SU-DHL-6 (cell line): ENCODE results near the gene NXPE1.

Source experiments
- H2AFZ ChIP-seq: fragments of 200-600 bp; sonication (generic); 2 replicates; pipeline ENCODE4 v1.6.1; 2014; ENCODE audit warnings: low read depth, mild to moderate bottlenecking, moderate library complexity, mixed read lengths, antibody characterized with exemption, low read length; ENCODE audit not compliant: severe bottlenecking
- H3F3A ChIP-seq: fragments of 200-600 bp; shearing (Covaris generic); 2 replicates; pipeline ENCODE4 v1.6.0; 2016; ENCODE audit warnings: antibody characterized with exemption, mild to moderate bottlenecking; ENCODE audit not compliant: insufficient read depth
- H3K27ac ChIP-seq: fragments of 200-600 bp; sonication (generic); 2 replicates; pipeline ENCODE4 v1.5.1; 2016; ENCODE audit warnings: low read depth, mild to moderate bottlenecking, low read length, moderate library complexity, mixed read lengths
- H3K27me3 ChIP-seq: fragments of 200-600 bp; sonication (generic), shearing (Covaris generic); 2 replicates; pipeline ENCODE4 v1.6.0; 2014; ENCODE audit warnings: mild to moderate bottlenecking, low read length
- H3K36me3 ChIP-seq: fragments of 200-600 bp; sonication (generic); 2 replicates; pipeline ENCODE4 v1.6.1; 2014; ENCODE audit warnings: mild to moderate bottlenecking, low read length, mixed read lengths
- H3K4me2 ChIP-seq: fragments of 300-600, 200-600 bp; shearing (Covaris generic), sonication (generic); 2 replicates; pipeline ENCODE4 v1.6.0; 2014; ENCODE audit warnings: low read length, low read depth, mild to moderate bottlenecking; ENCODE audit not compliant: poor library complexity, severe bottlenecking
- H3K4me3 ChIP-seq: fragments of 200-600 bp; sonication (generic); 2 replicates; pipeline ENCODE4 v1.5.1; 2014; ENCODE audit warnings: antibody characterized with exemption, low read length, mild to moderate bottlenecking, mixed read lengths; ENCODE audit not compliant: insufficient read depth, poor library complexity, severe bottlenecking
- H3K79me2 ChIP-seq: fragments of 200-600 bp; sonication (generic); 2 replicates; pipeline ENCODE4 v1.6.1; 2014; ENCODE audit warnings: mild to moderate bottlenecking, low read length, moderate library complexity; ENCODE audit not compliant: insufficient read depth
- H3K9ac ChIP-seq: fragments of 200-600 bp; sonication (generic); 2 replicates; pipeline ENCODE4 v1.7.0; 2014; ENCODE audit warnings: mild to moderate bottlenecking, low read length
- H3K9me2 ChIP-seq: fragments of 200-600 bp; sonication (generic); replicated peaks from 2 replicates; pipeline ENCODE4 v1.6.1; 2014; ENCODE audit warnings: low read length; ENCODE audit not compliant: insufficient read depth
- H3K9me3 ChIP-seq: fragments of 200-600 bp; sonication (generic); 2 replicates; pipeline ENCODE4 v1.6.1; 2014; ENCODE audit warnings: low read length, mixed read lengths; ENCODE audit not compliant: insufficient read depth
- H4K20me1 ChIP-seq: fragments of 200-600 bp; sonication (generic); 2 replicates; pipeline ENCODE4 v1.6.1; 2014; ENCODE audit warnings: low read depth, mild to moderate bottlenecking, antibody characterized with exemption, low read length, moderate library complexity, mixed read lengths
- EZH2phosphoT487 ChIP-seq: fragments of 200-600 bp; sonication (generic), shearing (Covaris generic); conservative IDR thresholded peaks from 2 replicates; pipeline ENCODE4 v1.6.1; 2018; ENCODE audit warnings: mild to moderate bottlenecking, antibody characterized with exemption, low read length, moderate library complexity, mixed read lengths
- TF ChIP-seq, protein P1 (sequence below): fragments of 200-600 bp; sonication (generic); IDR thresholded peaks from one replicate; pipeline ENCODE4 v1.5.1; 2017; ENCODE audit warnings: antibody characterized with exemption, mild to moderate bottlenecking, low read length, moderate library complexity; ENCODE audit not compliant: insufficient read depth, poor library complexity, severe bottlenecking

NXPE1 gene

GRCh38 chr11:114472661-114473060, 87.0 kb downstream of the NXPE1 start:
- Histone ChIP-seq H3K4me2 (no peak overlapping the region), H3K79me2 (no peaks in the 10 kb centered on the region), H4K20me1 (no peaks in the 10 kb centered on the region), H3K9me3 (no peaks in the 10 kb centered on the region), H3K4me3 (no peak overlapping the region), H3F3A (no peaks in the 10 kb centered on the region), H3K27me3 (no peaks in the 10 kb centered on the region), H3K36me3 (no peaks in the 10 kb centered on the region), H3K27ac (no peak overlapping the region), H3K9me2 (no peaks in the 10 kb centered on the region), H3K9ac (no peak overlapping the region), H2AFZ (no peak overlapping the region)
- TF ChIP-seq, protein P1, sequence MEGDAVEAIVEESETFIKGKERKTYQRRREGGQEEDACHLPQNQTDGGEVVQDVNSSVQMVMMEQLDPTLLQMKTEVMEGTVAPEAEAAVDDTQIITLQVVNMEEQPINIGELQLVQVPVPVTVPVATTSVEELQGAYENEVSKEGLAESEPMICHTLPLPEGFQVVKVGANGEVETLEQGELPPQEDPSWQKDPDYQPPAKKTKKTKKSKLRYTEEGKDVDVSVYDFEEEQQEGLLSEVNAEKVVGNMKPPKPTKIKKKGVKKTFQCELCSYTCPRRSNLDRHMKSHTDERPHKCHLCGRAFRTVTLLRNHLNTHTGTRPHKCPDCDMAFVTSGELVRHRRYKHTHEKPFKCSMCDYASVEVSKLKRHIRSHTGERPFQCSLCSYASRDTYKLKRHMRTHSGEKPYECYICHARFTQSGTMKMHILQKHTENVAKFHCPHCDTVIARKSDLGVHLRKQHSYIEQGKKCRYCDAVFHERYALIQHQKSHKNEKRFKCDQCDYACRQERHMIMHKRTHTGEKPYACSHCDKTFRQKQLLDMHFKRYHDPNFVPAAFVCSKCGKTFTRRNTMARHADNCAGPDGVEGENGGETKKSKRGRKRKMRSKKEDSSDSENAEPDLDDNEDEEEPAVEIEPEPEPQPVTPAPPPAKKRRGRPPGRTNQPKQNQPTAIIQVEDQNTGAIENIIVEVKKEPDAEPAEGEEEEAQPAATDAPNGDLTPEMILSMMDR, result no peak
- TF ChIP-seq EZH2phosphoT487, result no peak
